ENCODE data around the gene PIGZ. TPM values are rescaled to one million over a fixed set of nuclear protein-coding genes. Genes with fewer than 3 reads are reported as not detected.

PIGZ gene
- total and polyA plus RNA-seq, 9 of the 15 experiments (the other 6 are each of a cell fraction or from before 2014, with no cell fraction given) = 0.15 to 1.8 (median 0.76) TPM

- TF ChIP-seq ZNF583 (CRISPR knock-in tag; IDR thresholded peaks at IDR 0.05) (no peak), KDM5B (IDR thresholded peaks at IDR 0.05; ENCODE audit: insufficient replicate concordance, low read depth, low read length) (no peak), ZBTB5 (IDR thresholded peaks at IDR 0.05) (no peak), ZNF316 (IDR thresholded peaks at IDR 0.05) (no peak), KLF10 (CRISPR knock-in tag; IDR thresholded peaks at IDR 0.05) (no peak), ZNF830 (CRISPR knock-in tag; IDR thresholded peaks at IDR 0.05) (no peak), NFE2 (IDR thresholded peaks at IDR 0.05; ENCODE audit: low read depth) (no peak), RBFOX2 (IDR thresholded peaks at IDR 0.05; ENCODE audit: low read depth, low read length) (peak; percentile 66), RFX1 (IDR thresholded peaks at IDR 0.05) (no peak), POLR2B (IDR thresholded peaks at IDR 0.05; ENCODE audit: low read depth, partially characterized antibody) (no peak), PHB (CRISPR knock-in tag; IDR thresholded peaks at IDR 0.05) (no peak), MAZ (CRISPR knock-in tag; conservative IDR thresholded peaks at IDR 0.05 in 1 of 2, IDR thresholded peaks at IDR 0.05 in 1 of 2) (peak; percentile 67 to 70; a peak in 2 of 4 replicates), NR2C2 (CRISPR knock-in tag; IDR thresholded peaks at IDR 0.05) (no peak), NR2C2 (tag; IDR thresholded peaks at IDR 0.05) (peak; percentile 33; the same call in 1 of the 2 replicates), CTBP1 (IDR thresholded peaks at IDR 0.05; ENCODE audit: borderline replicate concordance) (peak; percentile 73), NR2F6 (CRISPR knock-in tag; IDR thresholded peaks at IDR 0.05) (no peak)
- TF ChIP-seq, protein P1, sequence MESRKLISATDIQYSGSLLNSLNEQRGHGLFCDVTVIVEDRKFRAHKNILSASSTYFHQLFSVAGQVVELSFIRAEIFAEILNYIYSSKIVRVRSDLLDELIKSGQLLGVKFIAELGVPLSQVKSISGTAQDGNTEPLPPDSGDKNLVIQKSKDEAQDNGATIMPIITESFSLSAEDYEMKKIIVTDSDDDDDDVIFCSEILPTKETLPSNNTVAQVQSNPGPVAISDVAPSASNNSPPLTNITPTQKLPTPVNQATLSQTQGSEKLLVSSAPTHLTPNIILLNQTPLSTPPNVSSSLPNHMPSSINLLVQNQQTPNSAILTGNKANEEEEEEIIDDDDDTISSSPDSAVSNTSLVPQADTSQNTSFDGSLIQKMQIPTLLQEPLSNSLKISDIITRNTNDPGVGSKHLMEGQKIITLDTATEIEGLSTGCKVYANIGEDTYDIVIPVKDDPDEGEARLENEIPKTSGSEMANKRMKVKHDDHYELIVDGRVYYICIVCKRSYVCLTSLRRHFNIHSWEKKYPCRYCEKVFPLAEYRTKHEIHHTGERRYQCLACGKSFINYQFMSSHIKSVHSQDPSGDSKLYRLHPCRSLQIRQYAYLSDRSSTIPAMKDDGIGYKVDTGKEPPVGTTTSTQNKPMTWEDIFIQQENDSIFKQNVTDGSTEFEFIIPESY (CRISPR knock-in tag; IDR thresholded peaks at IDR 0.05) = peak; percentile 44; the same call in 1 of the 2 replicates
These were observed 34.2 kb upstream of the PIGZ start (continued) for GRCh38 chr3:197002701-197003454.
